Stimulated activated naive B cell treated with anti-CD40 and anti-IgM and Interleukin-4, amounts not matched to agents 10 μg/mL and 1 μg/mL and 100 μg/mL, for 72 hours (primary cell): ENCODE data around the gene LRRC10.

ENCODE experiments used
- ATAC-seq, 2 donors: fragments of 150-1000 bp; cut with Tn5 transposase; replicated peaks; 2 replicates each; pipeline ENCODE4 v1.10.0; 2021; ENCODE audit warnings: moderate library complexity in 1 of 2
- DNase-seq: peaks from one replicate; pipeline ENCODE4 v3.0.0; 2021
- H3K27ac Mint-ChIP-seq: one replicate; pipeline ENCODE4 v1.8.0; 2022; ENCODE audit warnings: mild to moderate bottlenecking, mixed read lengths
- H3K27me3 Mint-ChIP-seq, 2 donors: one replicate each; pipeline ENCODE4 v1.8.0; 2022; ENCODE audit warnings: mixed read lengths in 2 of 2
- H3K36me3 Mint-ChIP-seq, 2 donors: one replicate each; pipeline ENCODE4 v1.8.0; 2022; ENCODE audit warnings: mixed read lengths in 2 of 2, mild to moderate bottlenecking in 1 of 2
- H3K4me1 Mint-ChIP-seq, 2 donors: one replicate each; pipeline ENCODE4 v1.8.0; 2022; ENCODE audit warnings: mixed read lengths in 2 of 2, mild to moderate bottlenecking in 1 of 2
- H3K4me3 Mint-ChIP-seq, 2 donors: one replicate each; pipeline ENCODE4 v1.8.0; 2022; ENCODE audit warnings: mild to moderate bottlenecking in 2 of 2, mixed read lengths in 2 of 2, moderate library complexity in 1 of 2
- H3K9me3 Mint-ChIP-seq, 2 donors: one replicate each; pipeline ENCODE4 v1.8.0; 2022; ENCODE audit warnings: mixed read lengths in 2 of 2, mild to moderate bottlenecking in 1 of 2

LRRC10 gene

DNA sequence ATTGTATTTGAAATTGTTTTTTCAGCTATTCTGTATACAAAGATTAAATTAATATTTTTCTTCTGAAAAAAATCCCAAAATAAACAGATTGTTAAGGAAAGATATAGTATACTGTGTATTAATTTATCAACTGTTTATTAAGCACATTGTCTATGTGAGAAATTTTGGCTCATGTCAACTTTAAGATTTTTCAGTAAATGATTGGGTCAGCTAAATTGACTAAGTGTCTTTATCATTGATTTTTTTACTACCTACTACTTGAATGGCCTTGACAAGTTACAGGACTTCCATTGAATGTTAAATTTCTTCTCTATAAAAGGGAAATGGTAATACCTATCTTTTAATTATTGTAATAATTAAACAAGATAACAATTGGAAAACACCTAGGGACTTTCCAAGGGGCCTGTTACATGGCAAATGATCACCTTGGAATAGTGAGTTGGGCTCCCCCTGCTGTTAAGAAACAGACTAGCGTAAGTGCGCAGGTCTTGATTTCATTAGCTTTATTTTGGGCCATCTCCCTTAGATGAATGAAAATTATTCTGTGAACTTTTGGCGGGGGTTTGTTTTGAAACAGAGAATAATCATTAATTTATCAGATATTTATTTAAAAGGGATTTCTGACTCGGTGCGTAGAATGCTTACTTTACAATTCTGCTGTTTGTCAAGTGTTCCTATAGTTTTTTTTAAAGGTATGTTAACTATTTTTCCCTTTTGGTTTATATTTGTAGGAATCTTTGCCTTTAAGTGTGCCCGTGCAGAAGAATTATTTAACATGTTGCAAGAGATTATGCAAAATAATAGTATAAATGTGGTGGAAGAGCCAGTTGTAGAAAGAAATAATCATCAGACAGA is 39.9 kb downstream of the LRRC10 start:
- peaks cover 17 to 33% of the 10 kb centered on the region in 2 donors for H3K36me3 Mint-ChIP-seq
- no peak overlapping the region for H3K4me3 Mint-ChIP-seq
- ATAC-seq (peak; percentile 77 to 85), DNase-seq (peak; percentile 23)
- no peaks in the 10 kb centered on the region for H3K4me1 Mint-ChIP-seq
- H3K27ac Mint-ChIP-seq, result no peak overlapping the region
- no peaks in the 10 kb centered on the region for H3K27me3 Mint-ChIP-seq
- no peaks in the 10 kb centered on the region for H3K9me3 Mint-ChIP-seq

GRCh38 chr12:69570000-69570516 is 40.6 kb downstream of the LRRC10 start:
- no peak for DNase-seq
- no peaks in the 10 kb centered on the region for H3K27me3 Mint-ChIP-seq
- no peak overlapping the region for H3K4me3 Mint-ChIP-seq
- H3K4me1 Mint-ChIP-seq, result no peaks in the 10 kb centered on the region
- H3K9me3 Mint-ChIP-seq, result no peaks in the 10 kb centered on the region
- peaks cover 17 to 33% of the 10 kb centered on the region in 2 donors for H3K36me3 Mint-ChIP-seq
- peak overlapping the region; percentile 20 for H3K27ac Mint-ChIP-seq
- ATAC-seq, result no peak

DNA sequence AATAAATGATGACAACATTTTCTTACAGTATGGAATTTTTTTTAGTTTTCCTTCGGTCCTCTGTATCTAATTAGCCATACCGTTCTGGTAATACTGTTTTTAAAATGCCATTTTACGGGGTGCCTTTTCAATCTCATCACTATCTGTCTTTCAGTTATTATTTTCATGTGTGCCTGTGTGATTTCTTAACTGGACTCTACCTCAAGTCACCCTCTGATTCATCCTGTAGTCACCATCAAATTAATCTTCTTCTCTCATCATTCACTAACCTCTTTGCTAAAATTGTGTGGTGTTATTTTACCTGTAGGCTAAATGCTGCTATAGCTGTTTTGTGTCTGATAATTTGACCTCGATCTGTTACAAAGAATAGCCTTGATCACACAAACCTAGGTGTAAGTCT is 41.5 kb downstream of the LRRC10 start:
- ATAC-seq, result no peak

DNA sequence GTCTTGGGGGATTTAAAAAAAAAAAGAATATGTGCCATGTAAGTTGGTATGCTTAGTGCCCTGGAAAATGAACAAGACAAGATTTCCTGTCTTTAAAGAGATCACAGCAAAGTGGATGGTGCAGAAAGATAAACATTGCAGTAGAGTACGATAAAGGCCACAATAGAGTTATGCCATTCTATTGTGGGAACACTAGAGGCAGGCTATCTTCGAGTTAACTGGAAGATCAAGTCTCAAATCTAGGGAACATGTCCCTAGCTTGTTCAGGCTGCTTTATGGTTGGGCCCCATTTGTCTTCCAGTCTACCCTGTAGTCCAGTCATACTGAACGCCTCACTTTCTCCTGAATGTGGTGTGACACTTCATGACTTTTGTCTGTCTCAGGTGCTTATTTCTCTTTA is 44.1 kb downstream of the LRRC10 start:
- Mint-ChIP-seq H3K4me3 (no peak overlapping the region), H3K27ac (no peak overlapping the region), H3K36me3 (peaks cover 12 to 15% of the 10 kb centered on the region in 2 donors), H3K9me3 (no peaks in the 10 kb centered on the region), H3K27me3 (no peaks in the 10 kb centered on the region), H3K4me1 (no peaks in the 10 kb centered on the region)
- ATAC-seq, result no peak
- DNase-seq, result no peak

More for the DNA sequence above, 41.5 kb downstream of the LRRC10 start:
- H3K27ac Mint-ChIP-seq, result no peak overlapping the region
- no peaks in the 10 kb centered on the region for H3K4me1 Mint-ChIP-seq
- no peaks in the 10 kb centered on the region for H3K27me3 Mint-ChIP-seq
- no peak for DNase-seq
- H3K9me3 Mint-ChIP-seq, result no peaks in the 10 kb centered on the region
- H3K36me3 Mint-ChIP-seq, result peaks cover 13 to 30% of the 10 kb centered on the region in 2 donors
- no peak overlapping the region for H3K4me3 Mint-ChIP-seq

GRCh38 chr12:69563166-69563762 is 47.4 kb downstream of the LRRC10 start:
- H3K27ac Mint-ChIP-seq, result no peak overlapping the region
- peaks cover 0 to 1% of the 10 kb centered on the region in 2 donors for H3K4me1 Mint-ChIP-seq
- peaks cover 0 to 3% of the 10 kb centered on the region in 2 donors for H3K36me3 Mint-ChIP-seq
- no peaks in the 10 kb centered on the region for H3K9me3 Mint-ChIP-seq
- no peak for ATAC-seq
- DNase-seq, result no peak
- no peaks in the 10 kb centered on the region for H3K27me3 Mint-ChIP-seq
- H3K4me3 Mint-ChIP-seq, result no peak overlapping the region
